Endothelial cell of umbilical vein (primary cell): Measurements from ENCODE around the gene LGALS3BP. TPM values are rescaled to one million over a fixed set of nuclear protein-coding genes. Genes with fewer than 3 reads are reported as not detected.

Experiments used
- BruUV-seq: library from RNA; stranded (reverse); fragments of 400-500 nt; replicated peaks from 2 replicates; lab custom pipeline; 2021; lab: Mats Ljungman, UMichigan
- CTCF ChIA-PET: fragments of 300-600, 350-600 bp; sonication (Branson Sonifier 250); formaldehyde crosslinking; loops from one replicate; lab custom pipeline; 2021; ENCODE audit warnings: antibody characterized with exemption, inconsistent platforms; lab: Charles Lee
- POLR2A ChIA-PET: fragments of 300-600, 350-600 bp; sonication (Branson Sonifier 250); formaldehyde crosslinking; loops from one replicate; lab custom pipeline; 2021; ENCODE audit warnings: antibody characterized with exemption, inconsistent platforms; lab: Charles Lee
- DNase-seq: peaks from one replicate; pipeline ENCODE4 v3.0.0-alpha.2; 2011; ENCODE audit warnings: low read depth, low spot score
- FAIRE-seq: peaks from 2 replicates; lab custom pipeline; 2011; peaks lifted over from hg19 to GRCh38; lab: Jason Lieb, UNC
- H2AFZ ChIP-seq: 2 replicates; pipeline ENCODE4 v1.6.0; 2012; ENCODE audit warnings: low read depth, low read length, control low read depth, inconsistent platforms
- H3K27ac ChIP-seq: 2 replicates; pipeline ENCODE4 v1.5.1; 2011; ENCODE audit warnings: low read depth, mild to moderate bottlenecking, control low read depth, low read length, moderate library complexity; ENCODE audit not compliant: insufficient read depth
- H3K27me3 ChIP-seq, 2 experiments: 2 replicates each; pipeline versions ENCODE4 v1.6.0 to v1.6.1; 2011; ENCODE audit warnings: low read length in 2 of 2, mixed read lengths in 1 of 2; ENCODE audit not compliant: control insufficient read depth in 2 of 2, insufficient read depth in 2 of 2
- H3K36me3 ChIP-seq, 2 experiments: 2 replicates in 1 of 2; 3 replicates in 1 of 2; pipeline ENCODE4 v1.5.1; 2011; ENCODE audit warnings: low read length in 2 of 2, mild to moderate bottlenecking in 1 of 2, moderate library complexity in 1 of 2; ENCODE audit not compliant: control insufficient read depth in 2 of 2, insufficient read depth in 2 of 2; ENCODE audit errors: extremely low read depth in 1 of 2
- H3K4me1 ChIP-seq: 3 replicates; pipeline ENCODE4 v1.5.1; 2011; ENCODE audit warnings: mild to moderate bottlenecking, low read length; ENCODE audit not compliant: control insufficient read depth, insufficient read depth; ENCODE audit errors: extremely low read depth
- H3K4me2 ChIP-seq: 2 replicates; pipeline ENCODE4 v1.6.1; 2011; ENCODE audit warnings: low read length, control low read depth, mixed read lengths; ENCODE audit not compliant: insufficient read depth
- H3K4me3 ChIP-seq, 3 experiments: fragments of 200-600 bp in 1 of 3; sonication (generic), shearing (Covaris generic) in 1 of 3; replicated peaks in 1 of 3; 2 replicates each; pipeline ENCODE4 v1.5.1; 2011 to 2016; ENCODE audit warnings: control low read depth in 3 of 3, low read length in 3 of 3, mild to moderate bottlenecking in 2 of 3, inconsistent platforms in 1 of 3, low read depth in 1 of 3, moderate library complexity in 1 of 3; ENCODE audit not compliant: insufficient read depth in 1 of 3
- H3K79me2 ChIP-seq: 2 replicates; pipeline ENCODE4 v1.6.0; 2012; ENCODE audit warnings: low read length, inconsistent platforms; ENCODE audit not compliant: control insufficient read depth, insufficient read depth
- H3K9ac ChIP-seq: replicated peaks from 2 replicates; pipeline ENCODE3; 2011; ENCODE audit warnings: low read length, control low read depth; ENCODE audit not compliant: insufficient read depth; ENCODE audit errors: extremely low read depth
- H3K9me1 ChIP-seq: replicated peaks from 3 replicates; pipeline ENCODE4 v1.6.0; 2011; ENCODE audit warnings: mild to moderate bottlenecking, low read length; ENCODE audit not compliant: control insufficient read depth, insufficient read depth; ENCODE audit errors: extremely low read depth
- H3K9me3 ChIP-seq: replicated peaks from 2 replicates; pipeline ENCODE4 v1.5.1; 2012; ENCODE audit warnings: low read length, inconsistent platforms; ENCODE audit not compliant: control insufficient read depth, insufficient read depth
- H4K20me1 ChIP-seq: replicated peaks from 2 replicates; pipeline ENCODE3; 2011; ENCODE audit warnings: mild to moderate bottlenecking, low read length; ENCODE audit not compliant: control insufficient read depth, insufficient read depth; ENCODE audit errors: extremely low read depth
- CTCF ChIP-seq, 2 donors: IDR thresholded peaks; 1 replicate in 1 of 2; 2 replicates in 1 of 2; pipeline ENCODE4 v1.5.1; 2011; ENCODE audit warnings: low read length in 2 of 2, mild to moderate bottlenecking in 2 of 2, moderate library complexity in 2 of 2, control low read depth in 1 of 2, inconsistent platforms in 1 of 2, low read depth in 1 of 2; ENCODE audit not compliant: insufficient read depth in 1 of 2; ENCODE audit errors: extremely low read depth in 1 of 2
- EZH2 ChIP-seq: IDR thresholded peaks from 2 replicates; pipeline ENCODE4 v1.6.1; 2012; ENCODE audit warnings: borderline replicate concordance, low read depth, mild to moderate bottlenecking, moderate library complexity, low read length, inconsistent platforms; ENCODE audit not compliant: severe bottlenecking
- FOS ChIP-seq: IDR thresholded peaks from 2 replicates; pipeline ENCODE4 v1.6.1; 2011; ENCODE audit warnings: mild to moderate bottlenecking, low read length, moderate library complexity, borderline replicate concordance; ENCODE audit not compliant: insufficient read depth
- GATA2 ChIP-seq: IDR thresholded peaks from 2 replicates; pipeline ENCODE4 v1.7.0; 2011; ENCODE audit warnings: low read depth, mild to moderate bottlenecking, moderate library complexity, mixed read lengths, low read length; ENCODE audit not compliant: insufficient read length, insufficient read depth
- JUN ChIP-seq: IDR thresholded peaks from 2 replicates; pipeline ENCODE4 v1.6.1; 2011; ENCODE audit warnings: borderline replicate concordance, low read depth; ENCODE audit not compliant: insufficient read length, insufficient read depth
- MAX ChIP-seq: IDR thresholded peaks from 2 replicates; pipeline ENCODE4 v1.6.1; 2011; ENCODE audit not compliant: insufficient read depth, insufficient read length
- MYC ChIP-seq: IDR thresholded peaks from one replicate; pipeline ENCODE4 v1.6.1; 2011; ENCODE audit warnings: mild to moderate bottlenecking, low read depth, low read length
- POLR2A ChIP-seq: IDR thresholded peaks from 2 replicates; pipeline ENCODE4 v1.6.1; 2012; ENCODE audit warnings: low read depth, mild to moderate bottlenecking, control low read depth, low read length
- POLR2AphosphoS5 ChIP-seq: IDR thresholded peaks from 2 replicates; pipeline ENCODE4 v1.6.1; 2012; ENCODE audit warnings: low read depth, mild to moderate bottlenecking, control low read depth, low read length, moderate library complexity; ENCODE audit not compliant: insufficient read depth
- dilution Hi-C: fragments of 300-500 bp; cut with MboI; formaldehyde crosslinking; loops from one replicate; pipeline ENCODE4 v1.15.0; 2019; ENCODE audit warnings: low sequenced_read_pairs; ENCODE audit not compliant: extremely low pct_ligation_motif_present
- intact Hi-C: fragments of 100-400 bp; cut with micrococcal nuclease; formaldehyde crosslinking; loops from one replicate; pipeline ENCODE4 v1.10.0; 2022
- polyA plus RNA-seq, 4 experiments: library from polyadenylated mRNA; depleted of rRNA in 3 of 4; stranded (reverse) in 3 of 4; unstranded in 1 of 4; fragments of >200 nt; gene quantifications; 2 replicates each; pipeline versions ENCODE4 v1.2.1 to v1.2.3, GENCODE V29; 2011 to 2012; ENCODE audit warnings: missing spikeins in 1 of 4
- total RNA-seq: library from RNA; stranded (reverse); gene quantifications from 2 replicates; pipeline ENCODE4 v1.2.3, GENCODE V29; 2021

The LGALS3BP gene
- total and polyA plus RNA-seq, 2 donors (not counting 3 experiments of a cell fraction or from before 2014, with no cell fraction given), result 0.77 to 1.3 TPM

GRCh38 chr17:79024901-79025737, 45.4 kb upstream of the LGALS3BP start:
- H3K27me3 ChIP-seq, result peaks cover 0 to 18% of the 10 kb centered on the region in 2 experiments
- dilution Hi-C loops, result no loop called here
- no peak overlapping the region for H3K4me3 ChIP-seq
- H3K4me2 ChIP-seq, result peak overlapping the region; percentile 64
- H3K9ac ChIP-seq, result no peak overlapping the region
- intact Hi-C loops, result no loop called here
- no TSS peak for BruUV-seq
- H3K36me3 ChIP-seq, result no peaks in the 10 kb centered on the region
- peaks cover 28% of the 10 kb centered on the region for H3K4me1 ChIP-seq
- H3K27ac ChIP-seq, result no peak overlapping the region
- DNase-seq (no peak), FAIRE-seq (no peak)
- H4K20me1 ChIP-seq, result no peaks in the 10 kb centered on the region
- H2AFZ ChIP-seq, result no peak overlapping the region
- ChIA-PET POLR2A (no interaction called here), CTCF (interaction anchor here (1.7 to 6.2 kb wide), 2 partner anchors 13 to 32 kb away, joined by 5 to 91 read pairs; no protein-coding TSS in a partner anchor)
- H3K79me2 ChIP-seq, result no peaks in the 10 kb centered on the region
- no peaks in the 10 kb centered on the region for H3K9me1 ChIP-seq
- no peak for TF ChIP-seq MAX
- no peak for TF ChIP-seq POLR2A
- no peak for TF ChIP-seq CTCF (IDR thresholded peaks at IDR 0.05; ENCODE audit: extremely low read depth in 1 of 2, insufficient read depth in 1 of 2, low read depth in 1 of 2, low read length in 2 of 2)
- TF ChIP-seq FOS, result no peak
- TF ChIP-seq MYC, result no peak
- TF ChIP-seq POLR2AphosphoS5, result no peak
- TF ChIP-seq EZH2, result no peak
- no peak for TF ChIP-seq JUN
- no peak for TF ChIP-seq GATA2
- no peaks in the 10 kb centered on the region for H3K9me3 ChIP-seq
